ENCODE measurements around the gene HHAT.

The HHAT gene

GRCh38 chr1:210447456-210448057 lies 118.9 kb downstream of the HHAT start:
- DNase-seq: no peak

GRCh38 chr1:210448297-210448892 lies 119.7 kb downstream of the HHAT start:
- peak; percentile 22 for DNase-seq

GRCh38 chr1:210455840-210456603 lies 127.3 kb downstream of the HHAT start:
- DNase-seq: no peak

- no peak for DNase-seq
Measured at GRCh38 chr1:210456731-210457255, 128.1 kb downstream of the HHAT start.

GRCh38 chr1:210457568-210457967 lies 128.9 kb downstream of the HHAT start:
- no peak for DNase-seq

- no peak for DNase-seq
Measured at GRCh38 chr1:210464519-210465039, 135.9 kb downstream of the HHAT start.

GRCh38 chr1:210465150-210465549 lies 136.4 kb downstream of the HHAT start:
- no peak for DNase-seq

DNA sequence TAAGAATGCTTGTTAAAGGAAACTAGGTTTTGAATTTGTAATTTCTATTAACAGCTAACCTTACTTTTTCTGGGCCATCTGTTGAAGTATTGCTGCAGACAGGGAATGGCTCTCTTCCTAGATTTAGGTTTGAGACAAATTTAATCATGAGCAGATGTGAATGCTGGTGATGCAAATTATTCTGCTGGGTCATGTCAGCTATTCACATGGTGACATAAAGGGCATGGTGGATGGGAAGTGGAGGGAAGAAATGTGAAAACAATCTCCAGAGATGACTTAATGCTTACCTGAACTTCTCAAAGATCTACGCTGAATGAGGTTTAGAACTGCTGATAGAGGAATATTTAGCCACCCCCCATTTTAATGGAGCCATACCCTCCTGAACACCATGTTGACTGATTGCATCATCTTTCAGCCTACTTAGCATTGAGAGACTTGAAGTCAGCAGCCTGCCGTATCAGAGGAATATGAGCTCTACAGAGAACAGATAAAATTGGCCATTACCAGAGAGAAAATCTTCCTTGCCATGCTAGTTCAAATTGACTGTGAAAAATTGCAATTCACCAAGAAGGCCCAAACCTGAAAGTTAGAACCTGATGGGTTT lies 138.8 kb downstream of the HHAT start:
- no peak for DNase-seq

DNA sequence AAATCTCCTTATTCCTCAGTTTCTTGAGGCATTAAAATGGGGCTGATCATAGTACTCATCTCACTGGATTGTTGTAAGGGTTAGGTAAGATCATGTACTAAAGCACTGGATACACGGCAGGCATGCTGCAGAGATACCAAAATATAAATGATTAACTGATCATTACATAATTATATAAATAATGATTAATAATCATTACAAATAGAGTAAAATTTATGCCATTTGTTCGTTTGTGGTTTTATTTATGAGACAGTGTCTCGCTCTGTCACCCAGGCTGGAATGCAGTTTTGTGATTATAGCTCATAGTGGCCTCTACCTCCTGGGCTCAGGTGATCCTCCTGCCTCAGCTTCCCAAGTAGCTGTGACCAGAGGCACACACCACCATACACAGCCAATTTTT lies 140.7 kb downstream of the HHAT start:
- DNase-seq: no peak

DNA sequence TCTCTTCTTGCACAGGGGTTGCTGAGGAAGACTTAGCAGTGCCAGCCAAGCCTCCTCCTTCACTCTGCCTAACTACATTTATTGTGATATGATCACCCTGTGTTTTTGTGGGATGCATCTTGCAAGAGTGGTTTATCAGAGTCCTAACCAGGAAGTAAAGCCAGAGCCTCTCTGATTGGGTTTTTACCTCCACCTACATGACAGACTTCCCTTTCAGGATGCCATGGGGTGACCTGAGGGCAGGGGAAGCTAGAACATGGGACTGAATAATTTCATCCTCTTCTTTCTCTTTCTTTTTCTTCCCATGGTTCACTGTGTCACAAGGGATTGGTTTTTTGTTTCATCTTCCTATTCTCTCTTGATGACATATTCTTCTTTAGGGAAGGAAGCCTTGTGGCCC lies 146.6 kb downstream of the HHAT start:
- DNase-seq: no peak

GRCh38 chr1:210475806-210476205 lies 147.1 kb downstream of the HHAT start:
- DNase-seq: no peak

DNA sequence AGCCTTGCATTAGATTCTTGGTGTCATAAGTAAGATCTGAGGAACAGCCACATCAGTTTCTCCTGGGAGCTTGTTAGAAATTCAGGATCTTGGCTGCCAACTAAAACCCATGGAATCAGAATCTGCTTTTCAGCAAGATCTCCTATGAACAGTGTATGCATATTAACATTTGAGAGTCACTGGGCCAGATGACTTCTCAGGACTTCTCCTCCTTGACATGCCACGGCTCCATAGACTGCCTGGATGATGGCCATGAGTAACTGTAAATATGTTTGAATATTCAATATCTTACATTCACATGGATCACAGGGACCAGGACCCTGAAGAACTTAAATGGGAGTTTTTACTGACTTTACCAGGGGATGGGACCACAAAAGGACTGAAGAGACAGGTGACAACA lies 148.0 kb downstream of the HHAT start:
- DNase-seq: no peak

GRCh38 chr1:210477328-210477924 lies 148.7 kb downstream of the HHAT start:
- no peak for DNase-seq

- DNase-seq: no peak
Measured at GRCh38 chr1:210478820-210479219, 150.1 kb downstream of the HHAT start.

DNA sequence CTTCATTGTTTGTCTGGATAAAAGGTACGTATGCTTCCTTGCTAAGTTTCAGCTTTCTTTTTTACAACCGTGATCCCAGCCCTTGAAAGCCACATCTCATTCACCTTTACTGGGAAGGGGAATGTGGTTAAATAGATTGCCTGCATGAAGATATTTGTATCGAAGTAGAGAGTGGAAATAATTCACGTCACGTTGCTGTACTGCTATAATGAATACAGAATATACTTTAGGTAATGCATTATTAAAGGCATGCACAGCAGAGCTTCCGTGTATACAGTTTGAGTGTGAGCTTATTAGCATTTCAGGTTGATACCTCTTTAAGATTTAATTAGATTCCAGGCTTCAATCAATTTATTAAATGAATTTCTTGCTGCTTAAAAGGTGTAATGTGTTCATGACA lies 153.8 kb downstream of the HHAT start:
- DNase-seq: no peak

- no peak for DNase-seq
Measured at GRCh38 chr1:210482945-210483617, 154.4 kb downstream of the HHAT start.

- no peak for DNase-seq
Measured at GRCh38 chr1:210483821-210484220, 155.1 kb downstream of the HHAT start.

- DNase-seq: no peak
Measured at GRCh38 chr1:210487021-210487420, 158.3 kb downstream of the HHAT start.

- DNase-seq: no peak
Measured at GRCh38 chr1:210489491-210489890, 160.8 kb downstream of the HHAT start.

DNA sequence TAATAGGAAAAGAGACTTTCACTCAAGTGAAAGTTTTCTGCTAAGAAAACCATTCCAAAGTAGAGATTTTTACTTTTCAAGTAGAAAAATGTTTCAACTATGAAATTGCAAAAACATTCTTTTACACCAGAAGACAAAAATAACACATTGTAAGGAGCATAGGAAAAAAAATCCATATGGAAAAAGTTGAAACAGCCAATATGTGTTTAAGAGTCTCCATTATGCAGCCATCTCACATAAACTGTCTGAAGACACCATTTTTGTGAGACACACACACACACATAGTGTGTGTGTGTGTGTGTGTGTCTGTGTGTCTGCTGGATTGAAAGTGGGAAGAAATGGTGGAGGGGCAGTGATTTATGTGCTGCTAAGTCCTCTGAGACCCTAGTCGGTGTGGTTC lies 162.1 kb downstream of the HHAT start:
- no peak for DNase-seq

DNA sequence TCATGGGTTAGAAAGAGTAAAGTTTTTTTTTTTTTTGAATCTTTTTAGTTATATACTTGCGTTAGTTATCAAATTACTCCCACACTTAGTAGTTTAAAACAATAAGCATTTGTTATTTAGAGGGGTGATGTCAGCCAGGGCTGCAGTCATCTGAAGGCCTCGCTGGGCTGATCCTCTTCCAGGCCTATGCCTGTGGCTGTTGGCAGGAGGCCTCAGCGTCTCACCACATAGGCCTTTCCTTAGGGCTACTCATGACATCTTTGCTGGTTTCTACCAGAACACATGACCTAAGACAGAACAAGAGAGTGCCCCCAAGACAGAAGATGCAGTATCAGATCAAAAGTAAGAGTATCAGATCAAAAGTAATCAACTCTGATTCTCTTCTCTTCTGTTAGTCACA lies 167.4 kb downstream of the HHAT start:
- DNase-seq: no peak

- DNase-seq: no peak
Measured at GRCh38 chr1:210499956-210500355, 171.3 kb downstream of the HHAT start.
